Hematopoietic multipotent progenitor cell treated with erythropoietin and hydrocortisone succinate and interleukin-3 and kit ligand, for 6 days (in vitro differentiated cells): ENCODE measurements around the gene MAPK12.

Experiments
- DNase-seq: peaks from one replicate; pipeline ENCODE4 v3.0.0-alpha.2; 2015

The MAPK12 gene

DNA sequence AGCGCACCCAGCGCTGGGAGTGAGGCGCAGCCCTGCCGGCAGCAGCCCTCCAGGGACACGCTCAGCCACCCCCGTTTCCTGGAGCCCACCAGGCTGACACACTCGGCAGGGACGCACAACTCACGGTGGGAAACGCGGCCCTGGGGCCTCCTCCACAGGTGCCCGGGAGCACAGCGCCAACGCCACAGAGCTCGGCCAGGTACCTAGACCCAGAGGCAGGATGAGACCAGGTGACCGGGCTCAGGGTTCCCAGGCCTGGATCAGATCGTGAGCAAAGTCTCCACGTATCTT, 34.7 kb downstream of the MAPK12 start:
- no peak for DNase-seq

- DNase-seq: no peak
Measured at GRCh38 chr22:50226063-50226874, 35.2 kb downstream of the MAPK12 start.

- DNase-seq: no peak
Measured at GRCh38 chr22:50225200-50225969, 36.1 kb downstream of the MAPK12 start.

DNA sequence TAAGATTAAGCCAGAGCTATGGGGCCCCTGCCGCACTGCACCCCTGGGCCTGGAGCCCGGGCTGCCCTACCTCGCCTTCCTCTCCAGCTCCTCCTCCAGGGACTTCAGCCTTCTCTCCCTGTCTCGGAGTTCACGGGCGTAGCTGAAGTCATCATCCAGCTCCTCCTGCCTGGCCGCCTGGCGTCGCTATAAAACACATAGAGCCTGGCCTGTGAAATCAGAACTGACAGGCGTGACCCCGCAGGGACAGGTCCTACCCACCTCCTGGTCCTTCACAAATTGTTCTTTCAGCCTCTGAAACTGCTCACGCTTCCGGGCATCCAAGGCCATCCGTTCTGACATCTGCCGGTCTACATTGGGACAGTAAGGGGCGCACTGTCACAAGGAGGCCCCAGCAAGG, 37.4 kb downstream of the MAPK12 start:
- no peak for DNase-seq

GRCh38 chr22:50222508-50222907, 39.0 kb downstream of the MAPK12 start:
- DNase-seq: no peak

- no peak for DNase-seq
Measured at GRCh38 chr22:50221410-50222300, 39.8 kb downstream of the MAPK12 start.

GRCh38 chr22:50220603-50221409, 40.7 kb downstream of the MAPK12 start:
- no peak for DNase-seq

GRCh38 chr22:50219800-50220602, 41.5 kb downstream of the MAPK12 start:
- no peak for DNase-seq

GRCh38 chr22:50218996-50219727, 42.3 kb downstream of the MAPK12 start:
- DNase-seq: peak; percentile 91

- no peak for DNase-seq
Measured at GRCh38 chr22:50218153-50218995, 43.1 kb downstream of the MAPK12 start.

DNA sequence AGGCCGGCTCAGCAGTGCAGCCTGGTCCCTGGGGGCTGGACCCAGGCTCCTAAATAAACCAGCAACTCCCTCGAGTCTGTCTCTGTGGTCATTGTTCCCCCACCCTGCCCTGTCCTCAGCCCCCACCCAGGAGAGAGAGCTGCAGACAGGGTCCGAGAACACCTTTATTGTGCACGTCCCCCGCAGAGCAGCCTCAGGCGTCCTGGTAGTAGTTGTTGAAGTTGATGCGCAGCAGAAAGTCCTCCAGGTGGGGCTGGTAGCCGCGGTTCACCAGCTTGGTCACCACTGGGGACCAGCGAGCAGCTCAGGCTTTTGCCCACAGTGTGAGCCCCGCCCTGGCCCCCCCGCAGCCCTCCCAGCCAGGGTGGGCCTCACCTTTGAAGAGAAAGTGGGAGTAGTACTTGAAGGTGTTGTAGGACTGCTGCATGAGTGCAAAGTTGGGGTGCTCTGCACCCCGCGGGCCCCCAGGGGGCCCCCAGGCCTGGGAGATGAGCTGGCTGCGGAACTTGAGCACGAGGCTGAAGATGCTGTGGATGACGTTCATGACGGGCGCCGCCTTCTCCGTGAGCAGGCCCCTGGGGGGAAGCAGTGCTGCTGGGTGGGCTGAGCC, 43.8 kb downstream of the MAPK12 start:
- no peak for DNase-seq

GRCh38 chr22:50216684-50217520, 44.6 kb downstream of the MAPK12 start:
- no peak for DNase-seq

DNA sequence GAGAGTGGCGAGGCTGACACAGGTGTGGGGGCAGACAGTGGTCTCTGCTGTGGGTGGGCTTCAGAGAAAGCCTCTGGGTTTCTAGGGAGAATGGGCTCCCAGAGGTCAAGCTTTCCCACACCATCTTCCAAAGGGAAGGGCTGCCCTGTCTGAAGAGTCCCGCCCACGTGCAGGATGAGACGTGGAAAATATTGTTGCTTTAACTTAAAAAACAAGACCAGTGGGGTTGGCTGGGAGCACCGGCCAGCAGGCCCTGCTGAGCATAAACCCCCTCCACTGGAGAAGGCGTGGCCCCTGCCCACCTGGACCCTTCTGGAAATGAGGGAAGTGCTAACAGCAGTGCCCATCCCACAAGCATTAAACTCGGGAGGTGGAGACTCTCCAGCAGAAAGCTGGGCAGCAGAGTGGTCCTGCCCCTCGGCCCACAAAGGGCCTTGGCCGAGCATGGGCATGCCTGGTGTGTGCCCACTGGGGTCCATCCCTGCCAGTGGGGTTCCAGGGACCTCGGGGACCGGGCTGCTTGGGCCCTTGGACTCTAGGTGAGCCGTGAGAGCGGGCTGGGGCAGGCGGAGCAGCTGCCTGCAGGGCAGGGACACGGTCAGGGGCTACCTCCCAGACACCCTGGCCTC, 45.3 kb downstream of the MAPK12 start:
- DNase-seq: no peak

GRCh38 chr22:50215297-50216054, 46.0 kb downstream of the MAPK12 start:
- DNase-seq: no peak

- peak; percentile 59 for DNase-seq
Measured at GRCh38 chr22:50213263-50213662, 48.2 kb downstream of the MAPK12 start.

DNA sequence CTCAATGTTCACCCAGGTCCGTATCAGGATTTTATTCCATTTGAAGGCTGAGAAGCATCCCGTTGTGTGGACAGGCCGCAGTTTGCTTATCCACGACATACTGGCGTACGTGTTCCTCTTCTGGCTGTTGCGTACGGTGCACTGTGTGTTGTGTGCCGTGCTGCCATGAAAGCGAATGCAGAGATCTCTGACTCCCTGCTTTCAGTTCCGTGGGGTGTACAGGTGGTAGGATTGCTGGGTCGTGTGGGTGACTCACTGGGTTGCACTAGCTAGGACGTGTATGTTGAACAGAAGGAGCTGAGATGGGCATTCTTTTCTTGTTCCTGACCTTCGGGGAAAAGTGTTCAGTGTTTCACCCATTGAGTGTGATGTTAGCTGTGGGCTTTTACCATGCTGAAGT, 50.3 kb downstream of the MAPK12 start:
- no peak for DNase-seq
